Measurements from ENCODE around the gene SELENOV. TPM values are rescaled to one million over a fixed set of nuclear protein-coding genes. Genes with fewer than 3 reads are reported as not detected.

The SELENOV gene
- total RNA-seq, 2 donors from 2014 or later, result not detected

- no peak overlapping the region for H3K4me3 ChIP-seq
- H3K27ac ChIP-seq, result no peak overlapping the region
- no peaks in the 10 kb centered on the region for H3K27me3 ChIP-seq (replicated peaks; ENCODE audit: insufficient read depth)
- intact Hi-C loops (cut with DNase I), result no loop called here
- TF ChIP-seq, protein P1, sequence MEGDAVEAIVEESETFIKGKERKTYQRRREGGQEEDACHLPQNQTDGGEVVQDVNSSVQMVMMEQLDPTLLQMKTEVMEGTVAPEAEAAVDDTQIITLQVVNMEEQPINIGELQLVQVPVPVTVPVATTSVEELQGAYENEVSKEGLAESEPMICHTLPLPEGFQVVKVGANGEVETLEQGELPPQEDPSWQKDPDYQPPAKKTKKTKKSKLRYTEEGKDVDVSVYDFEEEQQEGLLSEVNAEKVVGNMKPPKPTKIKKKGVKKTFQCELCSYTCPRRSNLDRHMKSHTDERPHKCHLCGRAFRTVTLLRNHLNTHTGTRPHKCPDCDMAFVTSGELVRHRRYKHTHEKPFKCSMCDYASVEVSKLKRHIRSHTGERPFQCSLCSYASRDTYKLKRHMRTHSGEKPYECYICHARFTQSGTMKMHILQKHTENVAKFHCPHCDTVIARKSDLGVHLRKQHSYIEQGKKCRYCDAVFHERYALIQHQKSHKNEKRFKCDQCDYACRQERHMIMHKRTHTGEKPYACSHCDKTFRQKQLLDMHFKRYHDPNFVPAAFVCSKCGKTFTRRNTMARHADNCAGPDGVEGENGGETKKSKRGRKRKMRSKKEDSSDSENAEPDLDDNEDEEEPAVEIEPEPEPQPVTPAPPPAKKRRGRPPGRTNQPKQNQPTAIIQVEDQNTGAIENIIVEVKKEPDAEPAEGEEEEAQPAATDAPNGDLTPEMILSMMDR (IDR thresholded peaks at IDR 0.05), result no peak
- no peak for TF ChIP-seq POLR2AphosphoS5 (IDR thresholded peaks at IDR 0.05)
- no peak for TF ChIP-seq POLR2A (IDR thresholded peaks at IDR 0.05)
- DNase-seq (ENCODE audit: low spot score), result no peak
- H3K4me1 ChIP-seq (replicated peaks), result no peaks in the 10 kb centered on the region
- no peaks in the 10 kb centered on the region for H3K36me3 ChIP-seq
- no peaks in the 10 kb centered on the region for H3K9me3 ChIP-seq
- WGBS, result 90% methylated on average over 8 of the region's 8 CpGs
Observed at GRCh38 chr19:39520541-39521484, 5.9 kb downstream of the SELENOV start.

DNA sequence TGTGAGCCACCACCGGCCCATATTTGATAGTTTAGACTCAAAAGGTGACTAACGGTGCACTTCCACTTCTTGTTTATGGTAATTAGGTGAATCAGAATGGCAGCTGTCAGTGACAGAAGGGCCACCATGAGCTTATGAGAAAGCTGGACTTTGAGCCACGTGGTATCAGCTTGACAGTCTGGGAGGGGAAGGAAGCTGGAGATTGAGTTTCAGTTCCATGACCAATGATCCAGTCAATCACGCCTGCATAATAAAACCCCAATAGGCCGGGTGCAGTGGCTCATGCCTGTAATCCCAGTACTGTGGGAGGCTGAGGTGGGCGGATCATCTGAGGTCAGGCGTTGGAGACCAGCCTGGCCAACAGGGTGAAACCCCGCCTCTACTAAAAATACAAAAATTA is 9.6 kb downstream of the SELENOV start:
- H3K36me3 ChIP-seq, result no peaks in the 10 kb centered on the region
- H3K9me3 ChIP-seq, result no peaks in the 10 kb centered on the region
- H3K27ac ChIP-seq, result no peak overlapping the region
- 83% methylated on average over 8 of the region's 8 CpGs for WGBS
- intact Hi-C loops (cut with DNase I), result no loop called here
- no peaks in the 10 kb centered on the region for H3K4me1 ChIP-seq (replicated peaks)
- TF ChIP-seq POLR2A (IDR thresholded peaks at IDR 0.05) (no peak), POLR2AphosphoS5 (IDR thresholded peaks at IDR 0.05) (no peak)
- TF ChIP-seq, protein P1 (IDR thresholded peaks at IDR 0.05), result no peak
- H3K4me3 ChIP-seq, result no peak overlapping the region
- no peaks in the 10 kb centered on the region for H3K27me3 ChIP-seq (replicated peaks; ENCODE audit: insufficient read depth)
- no peak for DNase-seq (ENCODE audit: low spot score)

DNA sequence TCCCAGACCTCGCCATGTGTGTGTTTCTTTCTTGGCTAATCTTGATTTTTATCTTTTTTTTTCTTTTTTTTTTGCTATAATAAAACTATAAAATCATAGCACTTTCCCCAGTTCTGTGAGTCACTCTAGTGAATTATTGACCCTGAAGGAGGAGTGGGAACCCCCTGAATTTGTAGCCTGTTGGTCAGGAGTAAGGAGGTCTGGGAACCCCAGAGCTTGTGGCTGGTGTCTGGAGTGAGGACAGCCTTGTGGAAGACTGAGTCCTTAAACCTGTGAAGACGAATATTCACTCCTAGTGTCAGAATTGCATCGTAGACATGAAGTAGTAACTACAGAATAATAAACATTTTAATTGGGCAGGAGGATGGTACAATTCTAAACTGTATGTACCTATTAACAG is 10.3 kb downstream of the SELENOV start:
- intact Hi-C loops (cut with DNase I), result no loop called here
- H3K27me3 ChIP-seq (replicated peaks; ENCODE audit: insufficient read depth), result no peaks in the 10 kb centered on the region
- no peaks in the 10 kb centered on the region for H3K36me3 ChIP-seq
- WGBS, result 97% methylated on average over 3 of the region's 3 CpGs
- H3K9me3 ChIP-seq, result no peaks in the 10 kb centered on the region
- DNase-seq (ENCODE audit: low spot score), result no peak
- H3K4me1 ChIP-seq (replicated peaks), result no peaks in the 10 kb centered on the region
- TF ChIP-seq, protein P1 (IDR thresholded peaks at IDR 0.05), result no peak
- TF ChIP-seq POLR2A (IDR thresholded peaks at IDR 0.05), result no peak
- TF ChIP-seq POLR2AphosphoS5 (IDR thresholded peaks at IDR 0.05), result no peak
- H3K4me3 ChIP-seq, result no peak overlapping the region
- H3K27ac ChIP-seq, result no peak overlapping the region

DNA sequence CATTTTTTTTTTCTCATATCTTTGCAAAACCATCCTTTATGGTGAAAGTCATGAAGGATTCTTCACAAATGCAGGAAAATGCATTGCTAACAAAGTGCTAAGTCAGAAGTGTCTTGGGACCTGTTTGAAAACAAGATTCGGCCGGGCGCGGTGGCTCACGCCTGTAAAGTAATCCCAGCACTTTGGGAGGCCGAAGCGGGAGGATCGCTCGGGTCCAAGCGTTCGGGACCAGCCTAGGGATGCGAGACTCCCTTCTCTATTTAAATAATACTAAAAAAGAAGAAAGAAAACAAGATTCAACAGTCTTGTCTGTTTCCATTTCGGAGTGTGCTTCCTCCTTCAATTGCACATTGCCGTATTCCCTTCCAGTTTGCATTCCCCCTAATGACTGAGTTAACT is 16.9 kb downstream of the SELENOV start:
- Histone ChIP-seq H3K27me3 (replicated peaks; ENCODE audit: insufficient read depth) (no peaks in the 10 kb centered on the region), H3K4me1 (replicated peaks) (peaks cover 5% of the 10 kb centered on the region), H3K4me3 (peak overlapping the region; percentile 65 to 85), H3K9me3 (no peaks in the 10 kb centered on the region), H3K36me3 (no peaks in the 10 kb centered on the region), H3K27ac (peak overlapping the region; percentile 71 to 76)
- TF ChIP-seq, protein P1 (IDR thresholded peaks at IDR 0.05), result no peak
- TF ChIP-seq POLR2A (IDR thresholded peaks at IDR 0.05) (no peak), POLR2AphosphoS5 (IDR thresholded peaks at IDR 0.05) (no peak)
- intact Hi-C loops (cut with DNase I), result loop anchor here (5.0 kb wide), 4 partner anchors 60 to 425 kb away; partner anchors contain the start of gene RPS16
- 29% methylated on average over 14 of the region's 14 CpGs for WGBS
- DNase-seq (ENCODE audit: low spot score), result no peak
